ENCODE results near the gene TAL1. TPM values are rescaled to one million over a fixed set of nuclear protein-coding genes. Genes with fewer than 3 reads are reported as not detected.

The TAL1 gene
- total RNA-seq, 1 donor from 2014 or later, result not detected

DNA sequence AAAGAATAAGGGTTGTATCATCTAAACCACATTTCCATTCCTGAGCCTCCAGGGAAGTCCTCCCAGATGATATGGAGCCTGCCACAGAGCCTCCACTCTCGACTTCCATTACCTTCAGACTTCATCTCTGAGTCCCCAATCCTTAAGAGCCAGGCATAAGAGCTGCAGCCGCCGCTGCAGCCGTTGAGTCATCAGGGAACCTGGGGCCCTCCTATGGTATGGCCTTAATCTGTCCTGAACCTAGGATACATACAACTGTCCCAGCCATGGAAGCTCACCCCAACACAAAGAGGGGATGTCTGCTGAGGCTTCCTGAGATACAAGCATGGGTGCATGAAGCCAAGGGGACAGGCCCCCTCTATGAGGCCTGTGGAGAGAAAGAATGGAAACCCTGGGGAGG lies 16.3 kb downstream of the TAL1 start:
- no peak for DNase-seq (ENCODE audit: extremely low spot score, unreplicated experiment)
- Mint-ChIP-seq H3K36me3 (ENCODE audit: unreplicated experiment) (no peaks in the 10 kb centered on the region), H3K4me3 (ENCODE audit: unreplicated experiment) (no peak overlapping the region), H3K9me3 (ENCODE audit: unreplicated experiment) (no peaks in the 10 kb centered on the region), H3K27me3 (ENCODE audit: unreplicated experiment) (peaks cover 17% of the 10 kb centered on the region), H3K27ac (ENCODE audit: unreplicated experiment) (no peak overlapping the region), H3K4me1 (ENCODE audit: unreplicated experiment) (no peaks in the 10 kb centered on the region)
- TF ChIP-seq, protein P1, sequence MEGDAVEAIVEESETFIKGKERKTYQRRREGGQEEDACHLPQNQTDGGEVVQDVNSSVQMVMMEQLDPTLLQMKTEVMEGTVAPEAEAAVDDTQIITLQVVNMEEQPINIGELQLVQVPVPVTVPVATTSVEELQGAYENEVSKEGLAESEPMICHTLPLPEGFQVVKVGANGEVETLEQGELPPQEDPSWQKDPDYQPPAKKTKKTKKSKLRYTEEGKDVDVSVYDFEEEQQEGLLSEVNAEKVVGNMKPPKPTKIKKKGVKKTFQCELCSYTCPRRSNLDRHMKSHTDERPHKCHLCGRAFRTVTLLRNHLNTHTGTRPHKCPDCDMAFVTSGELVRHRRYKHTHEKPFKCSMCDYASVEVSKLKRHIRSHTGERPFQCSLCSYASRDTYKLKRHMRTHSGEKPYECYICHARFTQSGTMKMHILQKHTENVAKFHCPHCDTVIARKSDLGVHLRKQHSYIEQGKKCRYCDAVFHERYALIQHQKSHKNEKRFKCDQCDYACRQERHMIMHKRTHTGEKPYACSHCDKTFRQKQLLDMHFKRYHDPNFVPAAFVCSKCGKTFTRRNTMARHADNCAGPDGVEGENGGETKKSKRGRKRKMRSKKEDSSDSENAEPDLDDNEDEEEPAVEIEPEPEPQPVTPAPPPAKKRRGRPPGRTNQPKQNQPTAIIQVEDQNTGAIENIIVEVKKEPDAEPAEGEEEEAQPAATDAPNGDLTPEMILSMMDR (IDR thresholded peaks at IDR 0.05), result no peak

DNA sequence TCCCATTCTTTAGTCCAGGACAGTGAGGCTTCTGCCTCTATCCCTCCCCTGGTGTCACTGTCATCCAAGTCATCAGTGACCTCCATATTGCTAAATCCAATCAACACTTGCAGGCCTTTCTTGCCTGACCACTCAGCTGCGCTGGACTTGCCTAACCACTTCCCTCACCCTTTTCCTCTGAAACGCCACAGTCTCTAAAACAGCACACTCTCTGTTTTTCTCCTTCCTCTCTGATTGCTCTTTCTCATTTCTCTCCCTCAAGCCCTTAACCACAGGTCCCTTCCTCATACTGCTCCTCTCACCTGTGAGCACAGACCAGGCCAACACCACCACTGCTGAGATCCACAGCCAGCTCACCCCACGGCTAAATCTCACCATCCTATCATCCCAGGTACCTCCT lies 17.5 kb downstream of the TAL1 start:
- peaks cover 17% of the 10 kb centered on the region for H3K27me3 Mint-ChIP-seq (ENCODE audit: unreplicated experiment)
- no peak overlapping the region for H3K4me3 Mint-ChIP-seq (ENCODE audit: unreplicated experiment)
- no peaks in the 10 kb centered on the region for H3K9me3 Mint-ChIP-seq (ENCODE audit: unreplicated experiment)

DNA sequence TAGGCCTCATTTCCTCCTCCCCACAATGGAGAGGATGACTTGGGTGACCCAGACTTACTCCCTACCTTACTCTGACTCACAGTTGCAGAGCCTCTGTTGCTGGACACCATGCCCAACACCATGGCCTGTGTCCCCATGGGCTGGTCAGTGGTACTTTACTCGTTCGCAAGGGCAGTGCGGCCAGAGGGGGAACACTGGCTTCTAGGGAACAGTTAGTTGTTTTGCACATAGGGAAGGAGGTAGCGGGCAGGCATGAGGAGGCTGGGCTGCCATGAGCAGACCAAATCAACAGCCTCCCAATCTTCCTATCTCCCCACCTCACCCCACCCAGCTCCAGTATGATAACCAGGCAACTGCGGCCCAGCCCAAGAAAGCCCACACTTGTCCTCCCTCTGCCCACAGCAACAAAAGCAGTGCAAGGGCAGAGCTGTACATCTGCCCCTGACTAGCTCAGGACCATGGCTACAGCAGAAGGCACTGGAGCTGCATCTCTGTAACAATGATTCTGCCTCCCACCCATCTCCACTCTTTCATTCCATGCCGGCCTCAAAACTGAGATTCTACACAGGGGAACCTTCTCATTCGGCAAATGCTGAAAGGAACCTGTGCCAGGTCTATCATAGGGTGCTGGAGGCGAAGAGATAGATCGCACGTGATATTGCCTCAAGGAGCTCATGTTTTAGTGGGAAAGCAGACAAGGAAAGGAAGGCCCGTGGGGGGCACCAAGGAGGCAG lies 18.6 kb downstream of the TAL1 start:
- Mint-ChIP-seq H3K27me3 (ENCODE audit: unreplicated experiment) (peaks cover 26% of the 10 kb centered on the region), H3K27ac (ENCODE audit: unreplicated experiment) (no peak overlapping the region), H3K9me3 (ENCODE audit: unreplicated experiment) (no peaks in the 10 kb centered on the region), H3K4me1 (ENCODE audit: unreplicated experiment) (no peaks in the 10 kb centered on the region), H3K4me3 (ENCODE audit: unreplicated experiment) (no peak overlapping the region), H3K36me3 (ENCODE audit: unreplicated experiment) (no peaks in the 10 kb centered on the region)
- TF ChIP-seq, protein P1 (IDR thresholded peaks at IDR 0.05), result no peak
- DNase-seq (ENCODE audit: extremely low spot score, unreplicated experiment), result no peak

More for the DNA sequence above, 17.5 kb downstream of the TAL1 start:
- H3K36me3 Mint-ChIP-seq (ENCODE audit: unreplicated experiment), result no peaks in the 10 kb centered on the region
- DNase-seq (ENCODE audit: extremely low spot score, unreplicated experiment), result no peak
- no peaks in the 10 kb centered on the region for H3K4me1 Mint-ChIP-seq (ENCODE audit: unreplicated experiment)
- no peak overlapping the region for H3K27ac Mint-ChIP-seq (ENCODE audit: unreplicated experiment)
- TF ChIP-seq, protein P1 (IDR thresholded peaks at IDR 0.05), result no peak

DNA sequence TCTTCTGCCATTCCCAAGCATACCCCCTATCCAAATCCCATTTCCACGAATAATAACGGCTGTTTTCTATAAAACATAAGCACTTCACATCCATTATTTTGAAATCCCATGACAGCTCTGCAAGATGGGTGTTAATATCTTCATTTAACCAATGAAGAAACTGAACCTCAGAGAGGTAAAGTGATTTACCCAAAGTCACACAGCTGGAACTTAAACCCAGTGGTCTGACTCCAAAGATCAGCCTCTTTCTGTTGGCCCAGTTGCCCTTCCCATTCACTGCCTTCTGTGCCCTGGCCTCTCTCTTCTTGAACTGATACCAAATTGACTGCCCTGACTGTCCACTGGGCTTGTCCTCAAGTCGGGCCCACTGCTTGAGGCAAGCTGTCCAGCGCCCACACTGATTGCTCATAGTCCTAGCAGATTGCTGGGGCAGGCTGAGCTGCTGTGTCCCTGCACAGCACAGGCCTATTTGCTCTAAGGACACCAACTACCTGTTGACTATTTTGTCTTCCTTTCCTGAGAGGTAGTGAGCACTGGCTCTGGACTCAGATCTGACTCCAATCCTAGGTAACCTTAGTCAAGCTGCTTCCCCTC lies 19.3 kb downstream of the TAL1 start:
- no peaks in the 10 kb centered on the region for H3K36me3 Mint-ChIP-seq (ENCODE audit: unreplicated experiment)
- TF ChIP-seq, protein P1 (IDR thresholded peaks at IDR 0.05), result no peak
- no peaks in the 10 kb centered on the region for H3K4me1 Mint-ChIP-seq (ENCODE audit: unreplicated experiment)
- no peak overlapping the region for H3K4me3 Mint-ChIP-seq (ENCODE audit: unreplicated experiment)
- H3K9me3 Mint-ChIP-seq (ENCODE audit: unreplicated experiment), result no peaks in the 10 kb centered on the region
- peaks cover 27% of the 10 kb centered on the region for H3K27me3 Mint-ChIP-seq (ENCODE audit: unreplicated experiment)
- no peak for DNase-seq (ENCODE audit: extremely low spot score, unreplicated experiment)
- no peak overlapping the region for H3K27ac Mint-ChIP-seq (ENCODE audit: unreplicated experiment)

DNA sequence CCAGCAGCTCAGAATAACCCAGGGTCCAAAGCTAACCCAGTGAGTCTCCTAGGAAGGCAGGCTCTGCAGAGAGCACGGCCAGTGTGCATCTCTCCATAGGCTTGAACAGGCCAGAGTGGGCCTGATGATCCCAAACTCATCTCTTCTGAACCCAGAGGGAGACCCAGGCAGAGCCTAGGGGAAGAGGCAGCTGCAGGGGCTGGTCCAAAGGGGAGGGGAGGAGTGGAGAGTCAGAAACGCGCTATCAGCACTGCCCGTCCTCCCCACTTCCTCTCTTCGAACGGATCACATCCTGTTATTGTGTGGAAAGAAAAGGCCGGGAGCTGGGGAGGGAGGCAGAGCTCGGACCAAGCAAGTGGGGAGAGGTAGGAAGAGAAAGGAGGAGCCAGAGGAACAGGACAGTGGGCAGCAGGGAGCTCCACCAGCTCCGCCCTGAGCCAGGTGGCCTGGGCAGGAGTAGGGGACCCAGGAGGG lies 20.2 kb downstream of the TAL1 start:
- no peaks in the 10 kb centered on the region for H3K36me3 Mint-ChIP-seq (ENCODE audit: unreplicated experiment)
- peaks cover 22% of the 10 kb centered on the region for H3K27me3 Mint-ChIP-seq (ENCODE audit: unreplicated experiment)
- H3K27ac Mint-ChIP-seq (ENCODE audit: unreplicated experiment), result no peak overlapping the region

More for the DNA sequence above, 20.2 kb downstream of the TAL1 start:
- Mint-ChIP-seq H3K4me3 (ENCODE audit: unreplicated experiment) (no peak overlapping the region), H3K9me3 (ENCODE audit: unreplicated experiment) (no peaks in the 10 kb centered on the region), H3K4me1 (ENCODE audit: unreplicated experiment) (no peaks in the 10 kb centered on the region)
- TF ChIP-seq, protein P1 (IDR thresholded peaks at IDR 0.05), result no peak
- no peak for DNase-seq (ENCODE audit: extremely low spot score, unreplicated experiment)
